ENCODE results near the gene PATL1.

GRCh38 chr11:59611570-59612565 lies 57.0 kb downstream of the PATL1 start:
- TF ChIP-seq EZH2 (IDR thresholded peaks at IDR 0.05; ENCODE audit: low read depth) (no peak), CTCF (conservative IDR thresholded peaks at IDR 0.05) (no peak)

All from PC-9 (cell line).